Measurements from ENCODE around the gene SNRPD2.

- TF ChIP-seq YY1 (IDR thresholded peaks at IDR 0.05; ENCODE audit: insufficient read depth, insufficient read length) (no peak), ZNF274 (IDR thresholded peaks at IDR 0.05; ENCODE audit: low read depth, low read length) (no peak)
Measured at GRCh38 chr19:45643927-45644771, 47.6 kb downstream of the SNRPD2 start.

All from NT2/D1 (cell line).